Esophagus squamous epithelium (tissue), 4 donors: Measurements from ENCODE around the gene ZNF407.

Experiments
- CTCF ChIP-seq, 6 experiments: fragments of 450-650 bp in 4 of 6; fragments of 200-600 bp in 2 of 6; sonication (generic) in 2 of 6; IDR thresholded peaks; one replicate each; pipeline ENCODE4 v1.5.1; 2016 to 2019; ENCODE audit warnings: antibody characterized with exemption in 6 of 6, mild to moderate bottlenecking in 4 of 6, moderate library complexity in 4 of 6
- POLR2A ChIP-seq, 4 donors: fragments of 450-650 bp; IDR thresholded peaks; one replicate each; pipeline ENCODE4 v1.6.1; 2017; ENCODE audit warnings: antibody characterized with exemption in 4 of 4, mild to moderate bottlenecking in 4 of 4, moderate library complexity in 3 of 4

GRCh38 chr18:74895686-74896085, 298.0 kb downstream of the ZNF407 start:
- TF ChIP-seq CTCF (IDR thresholded peaks at IDR 0.05) (no peak), POLR2A (IDR thresholded peaks at IDR 0.05) (no peak)
